Measurements from ENCODE around the gene MAGEA9B. TPM values are rescaled to one million over a fixed set of nuclear protein-coding genes. Genes with fewer than 3 reads are reported as not detected.
"Not testable (repeated sequence)": the region's sequence is repeated elsewhere in the genome, so short reads cannot be mapped to it uniquely, and the experiment has no call there.

Gene MAGEA9B
- total RNA-seq, 1 experiment from 2014 or later: not detected

DNA sequence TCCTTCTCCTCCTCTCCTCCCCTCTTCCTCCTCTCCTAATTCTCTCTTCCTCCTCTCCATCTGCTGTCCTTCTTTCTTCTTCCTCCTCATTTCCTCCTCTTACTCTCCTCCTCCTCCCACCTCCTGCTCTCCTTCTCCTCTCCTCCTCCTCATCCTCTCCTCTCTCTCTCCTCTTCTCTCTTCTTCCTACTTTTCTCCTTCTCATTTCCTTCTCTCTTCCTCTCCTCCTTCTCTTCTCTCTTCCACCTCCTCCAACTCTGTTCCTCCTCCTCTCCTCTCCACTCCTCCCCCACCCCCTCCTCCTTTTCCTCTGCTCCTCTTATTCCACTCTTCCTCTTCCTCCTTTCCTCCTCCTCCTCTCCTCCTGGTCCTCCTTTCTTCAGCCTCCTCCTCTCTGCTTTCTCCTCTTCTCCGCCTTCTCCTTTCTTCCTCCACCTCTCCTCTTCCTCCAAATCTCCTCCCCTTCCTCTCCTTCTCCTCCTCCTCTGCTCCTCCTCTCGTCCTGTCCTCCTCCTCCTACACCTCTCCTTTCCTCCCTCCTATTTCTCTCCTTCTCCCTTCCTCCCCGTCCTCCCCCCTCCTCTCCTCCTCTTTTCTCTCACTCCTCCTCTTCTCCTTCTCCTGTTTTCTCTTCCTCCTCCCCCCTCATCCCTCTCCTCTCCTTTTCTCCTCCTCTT, 52.2 kb downstream of the MAGEA9B start:
- not testable (repeated sequence) for H3K14ac ChIP-seq (ENCODE audit: insufficient read depth, low read length); H4K8ac ChIP-seq (replicated peaks; ENCODE audit: insufficient read length, low read depth, low read length); H3K27ac Mint-ChIP-seq; H2BK5ac ChIP-seq (ENCODE audit: insufficient read length, low read length); H3K4me2 ChIP-seq (ENCODE audit: insufficient read depth, insufficient read length, low read length); H2BK15ac ChIP-seq (ENCODE audit: low read depth, low read length); H2BK120ac ChIP-seq (ENCODE audit: low read depth, low read length, poor library complexity, severe bottlenecking); H3K79me2 ChIP-seq (ENCODE audit: insufficient read depth, low read length); H3T11ph ChIP-seq (ENCODE audit: low read length); H3K9ac ChIP-seq (ENCODE audit: extremely low read depth, insufficient read length, low read length); H2BK12ac ChIP-seq (ENCODE audit: insufficient read length, low read depth, low read length); H2BK20ac ChIP-seq (ENCODE audit: low read depth, low read length, poor library complexity, severe bottlenecking); H3K23ac ChIP-seq (ENCODE audit: insufficient read length, low read depth, low read length); H3K56ac ChIP-seq (ENCODE audit: insufficient read length, low read depth, low read length); H4K91ac ChIP-seq (ENCODE audit: insufficient read length, low read depth, low read length); H2AK5ac ChIP-seq (ENCODE audit: insufficient read length, low read length); H3K4me3 Mint-ChIP-seq; H3K27me3 ChIP-seq (ENCODE audit: insufficient read depth, low read length); H2AFZ ChIP-seq (ENCODE audit: low read length); H3K4ac ChIP-seq (ENCODE audit: low read depth, low read length); H4K20me1 ChIP-seq (ENCODE audit: control insufficient read depth, insufficient read depth, insufficient read length); H4K5ac ChIP-seq (ENCODE audit: insufficient read length, low read depth, low read length); H3K4me1 ChIP-seq (ENCODE audit: insufficient read depth, low read length); H3K27me3 Mint-ChIP-seq (ENCODE audit: low read depth); H3K27ac ChIP-seq (ENCODE audit: insufficient read length, low read depth, low read length); H3K79me1 ChIP-seq (ENCODE audit: insufficient read depth, low read depth, low read length, poor library complexity, severe bottlenecking); H3K23me2 ChIP-seq (ENCODE audit: insufficient read length, low read depth, low read length, poor library complexity, severe bottlenecking); H3K18ac ChIP-seq (ENCODE audit: insufficient read length, low read depth, low read length); DNase-seq
- H3K36me3 Mint-ChIP-seq (ENCODE audit: insufficient read depth in 1 of 3, low read depth in 3 of 3): peaks cover 3 to 13% (median 7%) of the 10 kb centered on the region in 3 experiments; a peak in 6 of 7 replicates
- WGBS (ENCODE audit: extremely low coverage, insufficient read length, low lambda C conversion rate): 100% methylated on average over 2 of the region's 3 CpGs
- H3K9me3 Mint-ChIP-seq: peaks cover 52 to 61% of the 10 kb centered on the region in 2 experiments
- H3K4me1 Mint-ChIP-seq: peaks cover 0 to 17% of the 10 kb centered on the region in 2 experiments; a peak in 2 of 4 replicates
- H3K9me3 ChIP-seq (ENCODE audit: control insufficient read depth, low read depth, low read length): peaks cover 15% of the 10 kb centered on the region

- H3K27me3 ChIP-seq (ENCODE audit: insufficient read depth, low read length); H3K4ac ChIP-seq (ENCODE audit: low read depth, low read length): not testable (repeated sequence)
- H3K4me1 Mint-ChIP-seq: peaks cover 0 to 17% of the 10 kb centered on the region in 2 experiments; a peak in 2 of 4 replicates
Measured at GRCh38 chrX:149533999-149534398, 53.3 kb downstream of the MAGEA9B start.

More at GRCh38 chrX:149533999-149534398, 53.3 kb downstream of the MAGEA9B start:
- H3K9me3 ChIP-seq (ENCODE audit: control insufficient read depth, low read depth, low read length): peaks cover 15% of the 10 kb centered on the region
- H3K27me3 Mint-ChIP-seq (ENCODE audit: low read depth); H3K56ac ChIP-seq (ENCODE audit: insufficient read length, low read depth, low read length); H2AK5ac ChIP-seq (ENCODE audit: insufficient read length, low read length); H2BK20ac ChIP-seq (ENCODE audit: low read depth, low read length, poor library complexity, severe bottlenecking); H3K4me1 ChIP-seq (ENCODE audit: insufficient read depth, low read length); H3K4me2 ChIP-seq (ENCODE audit: insufficient read depth, insufficient read length, low read length); H3K23me2 ChIP-seq (ENCODE audit: insufficient read length, low read depth, low read length, poor library complexity, severe bottlenecking); H3K23ac ChIP-seq (ENCODE audit: insufficient read length, low read depth, low read length); H2BK120ac ChIP-seq (ENCODE audit: low read depth, low read length, poor library complexity, severe bottlenecking); H3K9ac ChIP-seq (ENCODE audit: extremely low read depth, insufficient read length, low read length); H3K79me2 ChIP-seq (ENCODE audit: insufficient read depth, low read length); H4K91ac ChIP-seq (ENCODE audit: insufficient read length, low read depth, low read length); H4K5ac ChIP-seq (ENCODE audit: insufficient read length, low read depth, low read length); H3K27ac Mint-ChIP-seq; H3K4me3 Mint-ChIP-seq; H2BK12ac ChIP-seq (ENCODE audit: insufficient read length, low read depth, low read length); H4K8ac ChIP-seq (replicated peaks; ENCODE audit: insufficient read length, low read depth, low read length); H2AFZ ChIP-seq (ENCODE audit: low read length); DNase-seq; H4K20me1 ChIP-seq (ENCODE audit: control insufficient read depth, insufficient read depth, insufficient read length); H2BK15ac ChIP-seq (ENCODE audit: low read depth, low read length); H3K18ac ChIP-seq (ENCODE audit: insufficient read length, low read depth, low read length); H3K14ac ChIP-seq (ENCODE audit: insufficient read depth, low read length); H2BK5ac ChIP-seq (ENCODE audit: insufficient read length, low read length); H3K27ac ChIP-seq (ENCODE audit: insufficient read length, low read depth, low read length); H3T11ph ChIP-seq (ENCODE audit: low read length); H3K79me1 ChIP-seq (ENCODE audit: insufficient read depth, low read depth, low read length, poor library complexity, severe bottlenecking): not testable (repeated sequence)
- peaks cover 58 to 64% of the 10 kb centered on the region in 2 experiments for H3K9me3 Mint-ChIP-seq
- WGBS (ENCODE audit: extremely low coverage, insufficient read length, low lambda C conversion rate): no CpG with 5 or more reads among the region's 11 CpGs
- H3K36me3 Mint-ChIP-seq (ENCODE audit: insufficient read depth in 1 of 3, low read depth in 3 of 3): peaks cover 3 to 13% (median 11%) of the 10 kb centered on the region in 3 experiments; a peak in 6 of 7 replicates
